ENCODE measurements around the gene TRPC1.

The TRPC1 gene

DNA sequence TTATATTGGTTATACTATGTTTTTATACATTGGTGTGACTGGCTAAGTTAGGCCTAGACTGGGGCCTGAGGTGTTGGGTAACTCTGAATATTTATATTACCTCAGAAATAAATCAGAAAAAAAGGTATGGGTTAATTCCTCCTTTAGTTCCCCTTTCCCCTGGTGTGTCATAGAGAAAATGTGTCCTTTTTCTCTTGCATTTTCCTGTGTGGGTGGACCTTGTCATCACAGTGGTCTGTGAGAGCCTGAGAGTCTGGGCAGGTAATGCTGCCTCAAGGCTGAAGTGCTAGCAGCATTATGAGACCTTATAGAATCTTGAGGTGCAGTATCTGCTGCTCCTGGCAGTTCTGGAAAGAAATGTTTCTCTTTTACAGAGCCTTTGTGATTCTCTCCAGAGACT, 95.3 kb downstream of the TRPC1 start:
- Histone ChIP-seq H3K4me3 (ENCODE audit: low read depth, low read length) (no peak overlapping the region), H3K36me3 (ENCODE audit: control insufficient read depth in 2 of 2, insufficient read depth in 1 of 2, low read length in 2 of 2) (peaks cover 0 to 6% of the 10 kb centered on the region in 2 experiments; a peak in 1 of 3 replicates), H3K9me3 (ENCODE audit: control insufficient read depth, insufficient read depth, low read depth, low read length) (no peaks in the 10 kb centered on the region), H3K4me1 (ENCODE audit: control insufficient read depth, insufficient read depth, low read length) (no peaks in the 10 kb centered on the region), H3K27ac (ENCODE audit: extremely low read depth, low read depth, low read length) (no peak overlapping the region)
- ChIA-PET POLR2A (no interaction called here), CTCF (interaction anchor here (1.6 kb wide), 1 partner anchor 10 kb away, joined by 6 read pairs; no protein-coding TSS in a partner anchor)
- TF ChIP-seq RBAK (tag by site-specific recombination; IDR thresholded peaks at IDR 0.05) (no peak), ZNF660 (tag by site-specific recombination; IDR thresholded peaks at IDR 0.05) (no peak), ZNF23 (tag by site-specific recombination; IDR thresholded peaks at IDR 0.05; ENCODE audit: borderline replicate concordance) (no peak), ZBTB48 (tag by site-specific recombination; IDR thresholded peaks at IDR 0.05) (no peak), SETDB1 (IDR thresholded peaks at IDR 0.05; ENCODE audit: insufficient read length, low read length) (no peak), ZNF843 (tag by site-specific recombination; IDR thresholded peaks at IDR 0.05) (no peak), ZNF776 (tag by site-specific recombination; IDR thresholded peaks at IDR 0.05; ENCODE audit: borderline replicate concordance) (no peak), GLI4 (tag by site-specific recombination; IDR thresholded peaks at IDR 0.05) (no peak), ZBTB17 (tag by site-specific recombination; IDR thresholded peaks at IDR 0.05) (no peak)
- TF ChIP-seq, protein P1, sequence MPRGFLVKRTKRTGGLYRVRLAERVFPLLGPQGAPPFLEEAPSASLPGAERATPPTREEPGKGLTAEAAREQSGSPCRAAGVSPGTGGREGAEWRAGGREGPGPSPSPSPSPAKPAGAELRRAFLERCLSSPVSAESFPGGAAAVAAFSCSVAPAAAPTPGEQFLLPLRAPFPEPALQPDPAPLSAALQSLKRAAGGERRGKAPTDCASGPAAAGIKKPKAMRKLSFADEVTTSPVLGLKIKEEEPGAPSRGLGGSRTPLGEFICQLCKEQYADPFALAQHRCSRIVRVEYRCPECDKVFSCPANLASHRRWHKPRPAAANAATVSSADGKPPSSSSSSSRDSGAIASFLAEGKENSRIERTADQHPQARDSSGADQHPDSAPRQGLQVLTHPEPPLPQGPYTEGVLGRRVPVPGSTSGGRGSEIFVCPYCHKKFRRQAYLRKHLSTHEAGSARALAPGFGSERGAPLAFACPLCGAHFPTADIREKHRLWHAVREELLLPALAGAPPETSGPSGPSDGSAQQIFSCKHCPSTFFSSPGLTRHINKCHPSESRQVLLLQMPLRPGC (tag by site-specific recombination; IDR thresholded peaks at IDR 0.05), result no peak
- TF ChIP-seq, protein P2, sequence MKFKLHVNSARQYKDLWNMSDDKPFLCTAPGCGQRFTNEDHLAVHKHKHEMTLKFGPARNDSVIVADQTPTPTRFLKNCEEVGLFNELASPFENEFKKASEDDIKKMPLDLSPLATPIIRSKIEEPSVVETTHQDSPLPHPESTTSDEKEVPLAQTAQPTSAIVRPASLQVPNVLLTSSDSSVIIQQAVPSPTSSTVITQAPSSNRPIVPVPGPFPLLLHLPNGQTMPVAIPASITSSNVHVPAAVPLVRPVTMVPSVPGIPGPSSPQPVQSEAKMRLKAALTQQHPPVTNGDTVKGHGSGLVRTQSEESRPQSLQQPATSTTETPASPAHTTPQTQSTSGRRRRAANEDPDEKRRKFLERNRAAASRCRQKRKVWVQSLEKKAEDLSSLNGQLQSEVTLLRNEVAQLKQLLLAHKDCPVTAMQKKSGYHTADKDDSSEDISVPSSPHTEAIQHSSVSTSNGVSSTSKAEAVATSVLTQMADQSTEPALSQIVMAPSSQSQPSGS (tag by site-specific recombination; IDR thresholded peaks at IDR 0.05; ENCODE audit: low read depth), result no peak

DNA sequence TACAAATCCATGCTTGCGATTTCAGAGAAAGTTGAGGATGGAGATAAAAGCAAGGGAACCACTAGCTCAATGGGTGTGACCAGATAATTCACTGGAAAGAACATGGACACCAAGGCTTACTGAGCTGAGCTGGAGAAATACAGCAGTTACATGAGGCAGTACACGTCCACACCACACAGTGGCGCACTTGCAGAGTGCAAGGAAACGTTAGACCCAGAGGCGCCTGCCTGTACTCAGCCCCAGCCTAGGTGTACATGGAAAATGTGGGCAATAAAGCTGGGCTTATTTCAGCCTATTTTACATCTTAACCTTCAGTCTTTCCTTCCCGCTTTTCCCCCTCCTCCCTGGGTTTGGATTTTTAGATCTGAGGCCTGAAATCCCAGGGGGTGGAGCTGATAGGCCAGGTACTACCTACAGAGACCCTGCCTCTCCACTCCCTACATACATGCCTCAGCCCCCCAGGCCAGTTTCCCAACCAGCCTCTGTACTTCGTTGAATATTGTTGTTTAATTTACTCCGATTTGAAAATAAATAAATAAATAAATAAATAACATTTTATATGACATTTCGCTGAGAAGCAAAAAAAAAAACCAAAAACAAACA, 105.0 kb downstream of the TRPC1 start:
- Histone ChIP-seq H3K9me3 (ENCODE audit: control insufficient read depth, insufficient read depth, low read depth, low read length) (no peaks in the 10 kb centered on the region), H3K4me3 (ENCODE audit: low read depth, low read length) (no peak overlapping the region), H3K36me3 (ENCODE audit: control insufficient read depth in 2 of 2, insufficient read depth in 1 of 2, low read length in 2 of 2) (no peaks in the 10 kb centered on the region), H3K27ac (ENCODE audit: extremely low read depth, low read depth, low read length) (no peak overlapping the region), H3K4me1 (ENCODE audit: control insufficient read depth, insufficient read depth, low read length) (no peaks in the 10 kb centered on the region)
- POLR2A ChIA-PET, result interaction anchor here (1.0 to 1.4 kb wide), 2 partner anchors 170 to 173 kb away, joined by 3 to 4 read pairs; partner anchors contain the start of gene U2SURP
- CTCF ChIA-PET, result interaction anchor here (0.5 to 4.7 kb wide), 65 partner anchors 9 to 816 kb away, joined by 3 to 81 read pairs (median 4); partner anchors contain the start of genes PCOLCE2, PLS1 and U2SURP
- peak; percentile 86 for TF ChIP-seq ZBTB8A (tag by site-specific recombination; IDR thresholded peaks at IDR 0.05)
- TF ChIP-seq, protein P3, sequence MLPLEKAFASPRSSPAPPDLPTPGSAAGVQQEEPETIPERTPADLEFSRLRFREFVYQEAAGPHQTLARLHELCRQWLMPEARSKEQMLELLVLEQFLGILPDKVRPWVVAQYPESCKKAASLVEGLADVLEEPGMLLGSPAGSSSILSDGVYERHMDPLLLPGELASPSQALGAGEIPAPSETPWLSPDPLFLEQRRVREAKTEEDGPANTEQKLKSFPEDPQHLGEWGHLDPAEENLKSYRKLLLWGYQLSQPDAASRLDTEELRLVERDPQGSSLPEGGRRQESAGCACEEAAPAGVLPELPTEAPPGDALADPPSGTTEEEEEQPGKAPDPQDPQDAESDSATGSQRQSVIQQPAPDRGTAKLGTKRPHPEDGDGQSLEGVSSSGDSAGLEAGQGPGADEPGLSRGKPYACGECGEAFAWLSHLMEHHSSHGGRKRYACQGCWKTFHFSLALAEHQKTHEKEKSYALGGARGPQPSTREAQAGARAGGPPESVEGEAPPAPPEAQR (tag by site-specific recombination; IDR thresholded peaks at IDR 0.05), result no peak
- no peak for TF ChIP-seq SP2 (tag by site-specific recombination; IDR thresholded peaks at IDR 0.05)
- TF ChIP-seq, protein P4, sequence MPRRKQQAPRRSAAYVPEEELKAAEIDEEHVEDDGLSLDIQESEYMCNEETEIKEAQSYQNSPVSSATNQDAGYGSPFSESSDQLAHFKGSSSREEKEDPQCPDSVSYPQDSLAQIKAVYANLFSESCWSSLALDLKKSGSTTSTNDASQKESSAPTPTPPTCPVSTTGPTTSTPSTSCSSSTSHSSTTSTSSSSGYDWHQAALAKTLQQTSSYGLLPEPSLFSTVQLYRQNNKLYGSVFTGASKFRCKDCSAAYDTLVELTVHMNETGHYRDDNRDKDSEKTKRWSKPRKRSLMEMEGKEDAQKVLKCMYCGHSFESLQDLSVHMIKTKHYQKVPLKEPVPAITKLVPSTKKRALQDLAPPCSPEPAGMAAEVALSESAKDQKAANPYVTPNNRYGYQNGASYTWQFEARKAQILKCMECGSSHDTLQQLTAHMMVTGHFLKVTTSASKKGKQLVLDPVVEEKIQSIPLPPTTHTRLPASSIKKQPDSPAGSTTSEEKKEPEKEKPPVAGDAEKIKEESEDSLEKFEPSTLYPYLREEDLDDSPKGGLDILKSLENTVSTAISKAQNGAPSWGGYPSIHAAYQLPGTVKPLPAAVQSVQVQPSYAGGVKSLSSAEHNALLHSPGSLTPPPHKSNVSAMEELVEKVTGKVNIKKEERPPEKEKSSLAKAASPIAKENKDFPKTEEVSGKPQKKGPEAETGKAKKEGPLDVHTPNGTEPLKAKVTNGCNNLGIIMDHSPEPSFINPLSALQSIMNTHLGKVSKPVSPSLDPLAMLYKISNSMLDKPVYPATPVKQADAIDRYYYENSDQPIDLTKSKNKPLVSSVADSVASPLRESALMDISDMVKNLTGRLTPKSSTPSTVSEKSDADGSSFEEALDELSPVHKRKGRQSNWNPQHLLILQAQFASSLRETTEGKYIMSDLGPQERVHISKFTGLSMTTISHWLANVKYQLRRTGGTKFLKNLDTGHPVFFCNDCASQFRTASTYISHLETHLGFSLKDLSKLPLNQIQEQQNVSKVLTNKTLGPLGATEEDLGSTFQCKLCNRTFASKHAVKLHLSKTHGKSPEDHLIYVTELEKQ (tag by site-specific recombination; IDR thresholded peaks at IDR 0.05; ENCODE audit: borderline replicate concordance), result no peak
- peak; percentile 75 for TF ChIP-seq ZNF654 (tag by site-specific recombination; IDR thresholded peaks at IDR 0.05; ENCODE audit: low read depth)
- TF ChIP-seq ZNF623 (tag by site-specific recombination; IDR thresholded peaks at IDR 0.05), result no peak
- no peak for TF ChIP-seq ZNF16 (tag by site-specific recombination; IDR thresholded peaks at IDR 0.05; ENCODE audit: low read depth)
- TF ChIP-seq, protein P5, sequence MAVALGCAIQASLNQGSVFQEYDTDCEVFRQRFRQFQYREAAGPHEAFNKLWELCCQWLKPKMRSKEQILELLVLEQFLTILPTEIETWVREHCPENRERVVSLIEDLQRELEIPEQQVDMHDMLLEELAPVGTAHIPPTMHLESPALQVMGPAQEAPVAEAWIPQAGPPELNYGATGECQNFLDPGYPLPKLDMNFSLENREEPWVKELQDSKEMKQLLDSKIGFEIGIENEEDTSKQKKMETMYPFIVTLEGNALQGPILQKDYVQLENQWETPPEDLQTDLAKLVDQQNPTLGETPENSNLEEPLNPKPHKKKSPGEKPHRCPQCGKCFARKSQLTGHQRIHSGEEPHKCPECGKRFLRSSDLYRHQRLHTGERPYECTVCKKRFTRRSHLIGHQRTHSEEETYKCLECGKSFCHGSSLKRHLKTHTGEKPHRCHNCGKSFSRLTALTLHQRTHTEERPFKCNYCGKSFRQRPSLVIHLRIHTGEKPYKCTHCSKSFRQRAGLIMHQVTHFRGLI (tag by site-specific recombination; IDR thresholded peaks at IDR 0.05), result no peak
- TF ChIP-seq ZNF792 (tag by site-specific recombination; IDR thresholded peaks at IDR 0.05), result no peak
- TF ChIP-seq ZNF132 (tag by site-specific recombination; IDR thresholded peaks at IDR 0.05; ENCODE audit: borderline replicate concordance), result no peak
- no peak for TF ChIP-seq YY2 (tag by site-specific recombination; IDR thresholded peaks at IDR 0.05)
- no peak for TF ChIP-seq ZNF112 (tag by site-specific recombination; IDR thresholded peaks at IDR 0.05)
- no peak for TF ChIP-seq RBAK (tag by site-specific recombination; IDR thresholded peaks at IDR 0.05)
- TF ChIP-seq ZNF423 (tag by site-specific recombination; IDR thresholded peaks at IDR 0.05), result no peak
- no peak for TF ChIP-seq ZNF629 (tag by site-specific recombination; IDR thresholded peaks at IDR 0.05)
